HepG2 (cell line): Measurements from ENCODE around the gene ADI1.

Experiments used
- EHMT2 ChIP-seq: fragments of 200-600 bp; sonication (generic); IDR thresholded peaks from 2 replicates; pipeline ENCODE4 v1.7.0; 2017; ENCODE audit warnings: antibody characterized with exemption, low read depth, low read length, borderline replicate concordance
- EZH2 ChIP-seq: conservative IDR thresholded peaks from 2 replicates; pipeline ENCODE4 v1.6.1; 2012; ENCODE audit warnings: mild to moderate bottlenecking, low read depth, low read length, moderate library complexity
- GABPA ChIP-seq, 2 experiments: IDR thresholded peaks; 2 replicates each; pipeline ENCODE4 v1.6.1; 2011 to 2016; ENCODE audit warnings: low read depth in 2 of 2, low read length in 1 of 2, missing biosample characterization in 1 of 2, missing genetic modification characterization in 1 of 2
- HNRNPH1 ChIP-seq: fragments of 200-400 bp; formaldehyde crosslinking; optimal IDR thresholded peaks from 2 replicates; pipeline ENCODE3; 2017; ENCODE audit warnings: mild to moderate bottlenecking, low read depth, low read length
- MAFF ChIP-seq: IDR thresholded peaks from 2 replicates; pipeline ENCODE4 v1.6.1; 2011; ENCODE audit warnings: low read depth, low read length, improper control_type of control experiment
- PPARG ChIP-seq: conservative IDR thresholded peaks from 2 replicates; pipeline ENCODE4 v1.6.1; 2016; ENCODE audit warnings: missing biosample characterization, missing genetic modification reagents
- RAD21 ChIP-seq: fragments of 450-650 bp; formaldehyde crosslinking; IDR thresholded peaks from 2 replicates; pipeline ENCODE4 v1.5.0; 2020; ENCODE audit warnings: mild to moderate bottlenecking
- TAF1 ChIP-seq: sonication (generic); formaldehyde crosslinking; IDR thresholded peaks from 2 replicates; pipeline ENCODE4 v1.4.0; 2020; ENCODE audit warnings: missing genetic modification reagents

GRCh38 chr2:3467654-3468053 lies 51.7 kb downstream of the ADI1 start:
- TF ChIP-seq EZH2, result no peak
- TF ChIP-seq EHMT2, result no peak
- TF ChIP-seq MAFF, result no peak
- TF ChIP-seq PPARG (CRISPR knock-in tag), result no peak
- TF ChIP-seq HNRNPH1, result no peak
- TF ChIP-seq RAD21 (CRISPR knock-in tag), result no peak
- TF ChIP-seq TAF1, result no peak
- no peak for TF ChIP-seq GABPA (IDR thresholded peaks at IDR 0.05; ENCODE audit: low read depth, low read length)
- no peak for TF ChIP-seq GABPA (CRISPR knock-in tag; IDR thresholded peaks at IDR 0.05; ENCODE audit: low read depth)
